Measurements from ENCODE around the gene PKN3. TPM values are rescaled to one million over a fixed set of nuclear protein-coding genes. Genes with fewer than 3 reads are reported as not detected.

The PKN3 gene
- total RNA-seq, 6 donors from 2014 or later, result 4.8 to 38.8 (median 14.0) TPM

GRCh38 chr9:128715436-128715750, 13.1 kb downstream of the PKN3 start:
- peaks cover 0 to 42% (median 21%) of the 10 kb centered on the region in 4 donors for H3K36me3 ChIP-seq
- peaks cover 0 to 11% (median 0%) of the 10 kb centered on the region in 4 donors for H3K4me1 ChIP-seq
- peak in 1 of 2 donors; percentile 2 for DNase-seq
- TF ChIP-seq POLR2AphosphoS5 (IDR thresholded peaks at IDR 0.05) (no peak), EP300 (IDR thresholded peaks at IDR 0.05) (no peak), POLR2A (IDR thresholded peaks at IDR 0.05) (no peak)
- TF ChIP-seq, protein P1, sequence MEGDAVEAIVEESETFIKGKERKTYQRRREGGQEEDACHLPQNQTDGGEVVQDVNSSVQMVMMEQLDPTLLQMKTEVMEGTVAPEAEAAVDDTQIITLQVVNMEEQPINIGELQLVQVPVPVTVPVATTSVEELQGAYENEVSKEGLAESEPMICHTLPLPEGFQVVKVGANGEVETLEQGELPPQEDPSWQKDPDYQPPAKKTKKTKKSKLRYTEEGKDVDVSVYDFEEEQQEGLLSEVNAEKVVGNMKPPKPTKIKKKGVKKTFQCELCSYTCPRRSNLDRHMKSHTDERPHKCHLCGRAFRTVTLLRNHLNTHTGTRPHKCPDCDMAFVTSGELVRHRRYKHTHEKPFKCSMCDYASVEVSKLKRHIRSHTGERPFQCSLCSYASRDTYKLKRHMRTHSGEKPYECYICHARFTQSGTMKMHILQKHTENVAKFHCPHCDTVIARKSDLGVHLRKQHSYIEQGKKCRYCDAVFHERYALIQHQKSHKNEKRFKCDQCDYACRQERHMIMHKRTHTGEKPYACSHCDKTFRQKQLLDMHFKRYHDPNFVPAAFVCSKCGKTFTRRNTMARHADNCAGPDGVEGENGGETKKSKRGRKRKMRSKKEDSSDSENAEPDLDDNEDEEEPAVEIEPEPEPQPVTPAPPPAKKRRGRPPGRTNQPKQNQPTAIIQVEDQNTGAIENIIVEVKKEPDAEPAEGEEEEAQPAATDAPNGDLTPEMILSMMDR (IDR thresholded peaks at IDR 0.05), result no peak
- ATAC-seq (ENCODE audit: low FRiP score in 2 of 2), result peak in 1 of 2 donors; percentile 3
- no peak overlapping the region for H3K27ac ChIP-seq
- no peaks in the 10 kb centered on the region for H3K27me3 ChIP-seq
- WGBS, 2 donors, result 94 to 95% methylated on average over 6 of the region's 6 CpGs
- no peaks in the 10 kb centered on the region for H3K9me3 ChIP-seq
- H3K4me3 ChIP-seq, result no peak overlapping the region

DNA sequence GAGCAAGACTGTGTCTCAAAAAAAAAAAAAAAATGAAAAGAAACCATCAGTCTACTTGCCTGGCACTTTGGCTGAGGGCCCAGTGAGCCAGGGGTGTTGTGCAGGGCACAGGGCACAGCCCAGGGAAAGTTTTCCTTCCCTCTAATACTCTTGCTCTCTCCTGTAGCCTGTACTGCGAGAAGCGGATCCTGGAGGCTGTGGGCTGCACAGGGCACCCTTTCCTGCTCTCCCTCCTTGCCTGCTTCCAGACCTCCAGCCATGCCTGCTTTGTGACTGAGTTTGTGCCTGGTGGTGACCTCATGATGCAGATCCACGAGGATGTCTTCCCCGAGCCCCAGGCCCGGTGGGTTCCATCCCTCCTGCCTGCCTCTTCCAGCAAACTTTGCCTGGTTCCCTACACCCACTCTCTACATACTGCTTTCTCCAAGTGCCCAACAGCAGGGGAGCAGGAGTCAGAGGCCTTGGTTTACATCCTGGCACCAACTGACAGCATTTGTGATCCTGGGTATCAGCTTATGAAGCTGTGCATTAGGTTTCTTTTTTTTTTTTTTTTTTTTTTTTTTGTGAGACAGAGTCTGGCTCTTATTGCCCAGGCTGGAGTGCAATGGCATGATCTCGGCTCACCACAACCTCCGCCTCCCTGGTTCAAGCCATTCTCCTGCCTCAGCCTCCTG, 14.4 kb downstream of the PKN3 start:
- no peak overlapping the region for H3K4me3 ChIP-seq
- ATAC-seq (ENCODE audit: low FRiP score in 2 of 2), result no peak
- WGBS, 2 donors, result 93 to 96% methylated on average over 6 to 7 of the region's 7 CpGs
- TF ChIP-seq POLR2A (IDR thresholded peaks at IDR 0.05) (no peak), EP300 (IDR thresholded peaks at IDR 0.05) (no peak), POLR2AphosphoS5 (IDR thresholded peaks at IDR 0.05) (no peak)
- TF ChIP-seq, protein P1 (IDR thresholded peaks at IDR 0.05), result no peak
- no peak for DNase-seq
- H3K36me3 ChIP-seq, result peaks cover 0 to 55% (median 31%) of the 10 kb centered on the region in 4 donors
- peaks cover 0 to 11% (median 0%) of the 10 kb centered on the region in 4 donors for H3K4me1 ChIP-seq
- no peaks in the 10 kb centered on the region for H3K27me3 ChIP-seq
- no peaks in the 10 kb centered on the region for H3K9me3 ChIP-seq
- no peak overlapping the region for H3K27ac ChIP-seq

DNA sequence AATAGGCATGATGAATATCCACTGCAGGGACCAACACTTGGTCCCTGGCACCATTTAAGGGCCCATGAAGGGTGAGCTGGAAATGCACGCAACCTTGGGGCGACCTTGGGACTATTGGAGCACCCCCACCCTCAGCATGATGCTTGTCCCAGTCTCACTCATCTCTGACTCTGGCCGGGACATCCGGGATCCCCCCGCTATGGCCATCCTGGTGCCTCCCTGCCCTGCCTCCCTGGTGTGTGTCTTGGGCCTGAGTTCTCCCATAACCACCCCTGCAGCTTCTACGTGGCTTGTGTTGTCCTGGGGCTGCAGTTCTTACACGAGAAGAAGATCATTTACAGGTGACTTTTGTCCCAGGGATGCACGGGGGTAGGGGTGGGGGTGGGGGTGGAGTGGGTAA, 15.7 kb downstream of the PKN3 start:
- TF ChIP-seq POLR2AphosphoS5 (IDR thresholded peaks at IDR 0.05) (no peak), EP300 (IDR thresholded peaks at IDR 0.05) (no peak), POLR2A (IDR thresholded peaks at IDR 0.05) (no peak)
- TF ChIP-seq, protein P1 (IDR thresholded peaks at IDR 0.05), result no peak
- 83 to 91% methylated on average over 6 to 8 of the region's 8 CpGs for whole genome bisulfite sequencing, 2 donors
- Histone ChIP-seq H3K4me3 (no peak overlapping the region), H3K9me3 (no peaks in the 10 kb centered on the region), H3K27me3 (no peaks in the 10 kb centered on the region), H3K36me3 (peaks cover 0 to 52% (median 28%) of the 10 kb centered on the region in 4 donors), H3K27ac (no peak overlapping the region), H3K4me1 (peaks cover 1 to 19% (median 6%) of the 10 kb centered on the region in 4 donors)
- ATAC-seq (ENCODE audit: low FRiP score in 2 of 2) (no peak), DNase-seq (no peak)

GRCh38 chr9:128718475-128718874, 16.2 kb downstream of the PKN3 start:
- no peaks in the 10 kb centered on the region for H3K9me3 ChIP-seq
- H3K4me1 ChIP-seq, result peaks cover 5 to 23% (median 10%) of the 10 kb centered on the region in 4 donors
- no peak overlapping the region for H3K4me3 ChIP-seq
- DNase-seq (no peak), ATAC-seq (ENCODE audit: low FRiP score in 2 of 2) (no peak)
- H3K36me3 ChIP-seq, result peaks cover 0 to 48% (median 26%) of the 10 kb centered on the region in 4 donors
- no peak overlapping the region for H3K27ac ChIP-seq
- WGBS, 2 donors, result 93 to 100% methylated on average over 5 of the region's 5 CpGs
- TF ChIP-seq EP300 (IDR thresholded peaks at IDR 0.05) (no peak), POLR2AphosphoS5 (IDR thresholded peaks at IDR 0.05) (no peak), POLR2A (IDR thresholded peaks at IDR 0.05) (no peak)
- TF ChIP-seq, protein P1 (IDR thresholded peaks at IDR 0.05), result no peak
- H3K27me3 ChIP-seq, result no peaks in the 10 kb centered on the region

Measured in upper lobe of left lung (tissue), 6 donors.